Measurements from ENCODE around the gene MAP3K9. TPM values are rescaled to one million over a fixed set of nuclear protein-coding genes. Genes with fewer than 3 reads are reported as not detected.
A peak's percentile ranks its signal among the peaks of the same experiment; 100 is the strongest.

MAP3K9 gene
- total and polyA plus RNA-seq, 12 donors: 0.37 to 2.4 (median 1.4) TPM

- H3K27ac ChIP-seq: peak overlapping the region in 2 of 10 donors; percentile 56 to 79
- DNase-seq (no peak), ATAC-seq (no peak)
- H3K4me3 ChIP-seq: peak overlapping the region in 5 of 10 donors; percentile 69 to 80 (median 74)
- no peak for TF ChIP-seq CTCF (IDR thresholded peaks at IDR 0.05)
- intact Hi-C loops (cut with DNase I): loop anchor here in 7 of 10 donors (5.0 to 10.0 kb wide), 7 partner anchors 72 to 154 kb away; partner anchors contain the start of gene PCNX1 (in 2 of the 7)
- H3K36me3 ChIP-seq: no peaks in the 10 kb centered on the region
- H3K27me3 ChIP-seq: peaks cover 0 to 35% (median 6%) of the 10 kb centered on the region in 7 donors
- H3K4me1 ChIP-seq: peaks cover 6 to 19% (median 14%) of the 10 kb centered on the region in 9 donors
- WGBS, 2 donors: 48 to 49% methylated on average over 4 of the region's 4 CpGs
- H3K9me3 ChIP-seq: no peaks in the 10 kb centered on the region
Observed at GRCh38 chr14:70823281-70823680, 14.0 kb upstream of the MAP3K9 start.

- H3K4me1 ChIP-seq: peaks cover 6 to 24% (median 17%) of the 10 kb centered on the region in 9 donors
- DNase-seq: peak; percentile 34 to 53
- peak in 7 of 8 donors; percentile 25 to 70 (median 44) for ATAC-seq
- H3K27me3 ChIP-seq: peaks cover 0 to 35% (median 6%) of the 10 kb centered on the region in 7 donors
- peak overlapping the region; percentile 40 to 80 (median 72) for H3K4me3 ChIP-seq
- no peaks in the 10 kb centered on the region for H3K9me3 ChIP-seq
- no peak for TF ChIP-seq CTCF (IDR thresholded peaks at IDR 0.05)
- 8 to 9% methylated on average over 25 of the region's 26 CpGs for WGBS, 2 donors
- H3K27ac ChIP-seq: peak overlapping the region in 5 of 10 donors; percentile 46 to 79 (median 65)
- intact Hi-C loops (cut with DNase I): loop anchor here in 7 of 10 donors (5.0 to 10.0 kb wide), 7 partner anchors 72 to 155 kb away; partner anchors contain the start of gene PCNX1 (in 2 of the 7)
- no peaks in the 10 kb centered on the region for H3K36me3 ChIP-seq
Observed at GRCh38 chr14:70822530-70823185, 13.3 kb upstream of the MAP3K9 start.

GRCh38 chr14:70821584-70822529, 12.5 kb upstream of the MAP3K9 start:
- intact Hi-C loops (cut with DNase I): loop anchor here in 7 of 10 donors (5.0 to 10.0 kb wide), 7 partner anchors 73 to 155 kb away; partner anchors contain the start of gene PCNX1 (in 2 of the 7)
- peaks cover 6 to 29% (median 17%) of the 10 kb centered on the region in 9 donors for H3K4me1 ChIP-seq
- peak overlapping the region; percentile 40 to 80 (median 72) for H3K4me3 ChIP-seq
- H3K27ac ChIP-seq: peak overlapping the region in 9 of 10 donors; percentile 23 to 79 (median 65)
- H3K27me3 ChIP-seq: peaks cover 0 to 35% (median 6%) of the 10 kb centered on the region in 7 donors
- 1 to 2% methylated on average over 76 to 77 of the region's 77 CpGs for whole genome bisulfite sequencing, 2 donors
- TF ChIP-seq CTCF (IDR thresholded peaks at IDR 0.05): no peak
- DNase-seq (peak; percentile 46 to 53), ATAC-seq (peak; percentile 42 to 76 (median 60))
- H3K9me3 ChIP-seq: no peaks in the 10 kb centered on the region
- no peaks in the 10 kb centered on the region for H3K36me3 ChIP-seq

- TF ChIP-seq CTCF (IDR thresholded peaks at IDR 0.05): no peak
- 73 to 74% methylated on average over 8 of the region's 8 CpGs for WGBS, 2 donors
Observed at GRCh38 chr14:70816525-70816924, 7.2 kb upstream of the MAP3K9 start.

More at GRCh38 chr14:70816525-70816924, 7.2 kb upstream of the MAP3K9 start:
- no peak for ATAC-seq
- no peak overlapping the region for H3K4me3 ChIP-seq
- H3K36me3 ChIP-seq: no peaks in the 10 kb centered on the region
- no peak overlapping the region for H3K27ac ChIP-seq
- peaks cover 0 to 39% (median 5%) of the 10 kb centered on the region in 7 donors for H3K27me3 ChIP-seq
- no peaks in the 10 kb centered on the region for H3K9me3 ChIP-seq
- peaks cover 0 to 20% (median 5%) of the 10 kb centered on the region in 9 donors for H3K4me1 ChIP-seq
- no peak for DNase-seq
- intact Hi-C loops (cut with DNase I): loop anchor here in 9 of 10 donors (2.0 to 10.0 kb wide), 11 partner anchors 90 to 1002 kb away; partner anchors contain the start of gene PCNX1 (in 2 of the 9)

Measured in heart right ventricle (tissue), 16 donors.